ENCODE measurements around the gene EYS. TPM values are rescaled to one million over a fixed set of nuclear protein-coding genes. Genes with fewer than 3 reads are reported as not detected.

Gene EYS
- total RNA-seq, 1 experiment from 2014 or later = not detected

DNA sequence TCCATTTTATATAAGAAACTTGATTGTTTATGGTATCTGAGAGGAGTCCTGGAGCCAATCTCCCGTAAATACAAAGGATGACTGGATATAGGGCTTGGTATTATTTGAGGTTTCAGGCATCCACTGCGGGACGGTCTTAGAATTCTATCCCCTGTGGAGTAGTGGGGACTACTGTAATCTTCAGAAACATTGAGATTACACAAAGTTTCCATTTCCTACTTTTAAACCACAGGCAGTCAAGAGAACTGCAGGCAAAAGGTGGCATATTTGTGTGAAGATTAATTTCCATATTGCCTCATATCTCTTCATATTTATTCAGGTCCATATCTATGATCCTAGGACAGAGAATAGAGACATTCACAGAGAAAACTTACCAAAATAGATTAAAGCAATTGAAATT lies 1485.2 kb downstream of the EYS start:
- TF ChIP-seq, protein P1, sequence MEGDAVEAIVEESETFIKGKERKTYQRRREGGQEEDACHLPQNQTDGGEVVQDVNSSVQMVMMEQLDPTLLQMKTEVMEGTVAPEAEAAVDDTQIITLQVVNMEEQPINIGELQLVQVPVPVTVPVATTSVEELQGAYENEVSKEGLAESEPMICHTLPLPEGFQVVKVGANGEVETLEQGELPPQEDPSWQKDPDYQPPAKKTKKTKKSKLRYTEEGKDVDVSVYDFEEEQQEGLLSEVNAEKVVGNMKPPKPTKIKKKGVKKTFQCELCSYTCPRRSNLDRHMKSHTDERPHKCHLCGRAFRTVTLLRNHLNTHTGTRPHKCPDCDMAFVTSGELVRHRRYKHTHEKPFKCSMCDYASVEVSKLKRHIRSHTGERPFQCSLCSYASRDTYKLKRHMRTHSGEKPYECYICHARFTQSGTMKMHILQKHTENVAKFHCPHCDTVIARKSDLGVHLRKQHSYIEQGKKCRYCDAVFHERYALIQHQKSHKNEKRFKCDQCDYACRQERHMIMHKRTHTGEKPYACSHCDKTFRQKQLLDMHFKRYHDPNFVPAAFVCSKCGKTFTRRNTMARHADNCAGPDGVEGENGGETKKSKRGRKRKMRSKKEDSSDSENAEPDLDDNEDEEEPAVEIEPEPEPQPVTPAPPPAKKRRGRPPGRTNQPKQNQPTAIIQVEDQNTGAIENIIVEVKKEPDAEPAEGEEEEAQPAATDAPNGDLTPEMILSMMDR (IDR thresholded peaks at IDR 0.05; ENCODE audit: insufficient read depth in 1 of 2, low read depth in 1 of 2, low read length in 1 of 2, severe bottlenecking in 1 of 2, unreplicated experiment in 1 of 2) = no peak
- Mint-ChIP-seq H3K27me3 (ENCODE audit: insufficient read depth, unreplicated experiment) (no peaks in the 10 kb centered on the region), H3K36me3 (ENCODE audit: insufficient read depth, unreplicated experiment) (no peaks in the 10 kb centered on the region), H3K4me1 (ENCODE audit: low read depth, unreplicated experiment) (peaks cover 15% of the 10 kb centered on the region), H3K27ac (ENCODE audit: unreplicated experiment) (no peak overlapping the region), H3K4me3 (ENCODE audit: unreplicated experiment) (no peak overlapping the region), H3K9me3 (ENCODE audit: unreplicated experiment) (no peaks in the 10 kb centered on the region)
- H3K4me1 ChIP-seq = peaks cover 5% of the 10 kb centered on the region; the same call in 1 of the 2 replicates
- no TSS peak for BruUV-seq (replicated peaks)
- no peaks in the 10 kb centered on the region for H3K27me3 ChIP-seq (replicated peaks; ENCODE audit: control insufficient read depth, insufficient read depth, low read length)
- intact Hi-C loops (cut with micrococcal nuclease; ENCODE audit: unreplicated experiment) = no loop called here
- no peak for DNase-seq
- no peak overlapping the region for H3K4me3 ChIP-seq (ENCODE audit: low read depth, low read length)
- H3K9me3 ChIP-seq = no peaks in the 10 kb centered on the region
- CTCF ChIA-PET = no interaction called here
- POLR2A ChIA-PET = no interaction called here
- no peaks in the 10 kb centered on the region for H3K36me3 ChIP-seq (ENCODE audit: control insufficient read depth, insufficient read depth, low read length)

DNA sequence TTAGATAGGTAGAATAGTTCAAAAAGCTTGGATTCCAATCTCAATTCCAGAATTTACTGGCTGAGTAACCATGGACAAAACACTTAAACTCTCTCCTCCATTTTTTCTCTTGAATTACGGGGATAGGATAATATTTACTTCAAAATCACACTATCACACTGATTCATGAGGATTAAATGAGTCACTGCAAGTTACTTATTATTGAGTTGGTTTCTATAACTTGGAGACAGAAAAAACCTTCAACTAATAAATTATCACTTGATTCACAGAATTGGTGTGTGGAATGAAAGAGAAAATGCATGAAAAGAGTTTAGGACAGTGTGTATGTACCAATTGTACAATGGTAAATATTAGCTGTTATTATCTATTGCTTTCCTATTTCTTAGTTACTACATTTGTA lies 1486.2 kb downstream of the EYS start:
- CTCF ChIA-PET = no interaction called here
- TF ChIP-seq, protein P1 (IDR thresholded peaks at IDR 0.05; ENCODE audit: insufficient read depth in 1 of 2, low read depth in 1 of 2, low read length in 1 of 2, severe bottlenecking in 1 of 2, unreplicated experiment in 1 of 2) = no peak
- H3K9me3 ChIP-seq = no peaks in the 10 kb centered on the region
- Mint-ChIP-seq H3K36me3 (ENCODE audit: insufficient read depth, unreplicated experiment) (no peaks in the 10 kb centered on the region), H3K27ac (ENCODE audit: unreplicated experiment) (no peak overlapping the region), H3K4me3 (ENCODE audit: unreplicated experiment) (no peak overlapping the region), H3K4me1 (ENCODE audit: low read depth, unreplicated experiment) (peaks cover 15% of the 10 kb centered on the region), H3K27me3 (ENCODE audit: insufficient read depth, unreplicated experiment) (no peaks in the 10 kb centered on the region), H3K9me3 (ENCODE audit: unreplicated experiment) (no peaks in the 10 kb centered on the region)
- BruUV-seq (replicated peaks) = no TSS peak
- H3K4me1 ChIP-seq = peaks cover 5% of the 10 kb centered on the region; the same call in 1 of the 2 replicates
- no peak for DNase-seq
- H3K4me3 ChIP-seq (ENCODE audit: low read depth, low read length) = no peak overlapping the region
- no peaks in the 10 kb centered on the region for H3K36me3 ChIP-seq (ENCODE audit: control insufficient read depth, insufficient read depth, low read length)
- no peaks in the 10 kb centered on the region for H3K27me3 ChIP-seq (replicated peaks; ENCODE audit: control insufficient read depth, insufficient read depth, low read length)
- intact Hi-C loops (cut with micrococcal nuclease; ENCODE audit: unreplicated experiment) = no loop called here
- POLR2A ChIA-PET = no interaction called here

DNA sequence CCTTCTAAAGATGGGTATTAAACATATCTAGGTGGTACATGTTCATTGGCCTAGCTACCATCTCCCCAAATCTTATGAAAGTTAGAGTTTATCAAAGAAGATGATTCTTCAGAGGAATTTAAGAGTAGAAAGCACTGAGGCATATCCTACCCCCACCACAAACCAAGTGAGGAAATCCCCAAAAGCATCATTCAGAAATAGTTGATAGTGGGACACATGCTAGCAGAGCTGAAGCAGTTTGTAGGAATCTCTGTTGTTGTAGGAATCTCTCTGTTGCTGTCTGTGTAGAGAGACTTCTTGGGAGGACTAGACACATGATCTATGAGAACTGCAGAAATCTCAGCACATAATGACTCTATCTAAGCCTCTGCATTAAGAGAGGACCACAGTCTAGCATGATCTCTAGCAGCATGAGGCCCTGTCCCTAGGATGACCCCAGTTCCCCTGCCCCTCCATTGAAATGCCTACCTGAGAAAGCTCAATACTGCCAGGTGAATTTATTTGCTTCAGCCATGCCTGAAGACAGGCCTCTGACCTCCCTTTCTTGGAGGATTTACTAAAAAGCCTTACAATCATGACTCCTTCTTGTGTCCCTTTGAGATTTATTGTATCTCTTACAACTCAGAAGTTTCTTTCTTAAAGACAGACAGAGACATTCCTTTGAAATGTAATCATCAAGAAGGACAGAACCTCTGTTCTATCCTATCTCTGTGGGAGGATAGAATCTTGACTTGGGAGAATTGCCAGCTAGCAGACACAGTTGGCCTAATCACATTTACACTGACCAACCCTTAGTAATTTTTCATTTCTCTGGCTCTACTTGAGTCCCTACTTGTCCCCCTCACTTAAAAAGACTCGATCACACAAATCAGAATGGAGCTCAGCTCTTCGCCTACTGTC lies 1489.1 kb downstream of the EYS start:
- H3K9me3 ChIP-seq = no peaks in the 10 kb centered on the region
- H3K4me3 Mint-ChIP-seq (ENCODE audit: unreplicated experiment) = no peak overlapping the region
- POLR2A ChIA-PET = interaction anchor here (0.6 kb wide), 1 partner anchor 75 kb away, joined by 6 read pairs; no protein-coding TSS in a partner anchor
- H3K9me3 Mint-ChIP-seq (ENCODE audit: unreplicated experiment) = no peaks in the 10 kb centered on the region
- peak overlapping the region; percentile 45 for H3K27ac Mint-ChIP-seq (ENCODE audit: unreplicated experiment)
- CTCF ChIA-PET = no interaction called here
- H3K36me3 ChIP-seq (ENCODE audit: control insufficient read depth, insufficient read depth, low read length) = no peaks in the 10 kb centered on the region
- BruUV-seq (replicated peaks) = no TSS peak
- intact Hi-C loops (cut with micrococcal nuclease; ENCODE audit: unreplicated experiment) = no loop called here
- no peaks in the 10 kb centered on the region for H3K27me3 ChIP-seq (replicated peaks; ENCODE audit: control insufficient read depth, insufficient read depth, low read length)
- TF ChIP-seq, protein P1 (IDR thresholded peaks at IDR 0.05; ENCODE audit: insufficient read depth in 1 of 2, low read depth in 1 of 2, low read length in 1 of 2, severe bottlenecking in 1 of 2, unreplicated experiment in 1 of 2) = no peak
- no peak for DNase-seq
- no peaks in the 10 kb centered on the region for H3K27me3 Mint-ChIP-seq (ENCODE audit: insufficient read depth, unreplicated experiment)
- H3K4me1 Mint-ChIP-seq (ENCODE audit: low read depth, unreplicated experiment) = peaks cover 15% of the 10 kb centered on the region
- no peak overlapping the region for H3K4me3 ChIP-seq (ENCODE audit: low read depth, low read length)
- peaks cover 5% of the 10 kb centered on the region; the same call in 1 of the 2 replicates for H3K4me1 ChIP-seq
- no peaks in the 10 kb centered on the region for H3K36me3 Mint-ChIP-seq (ENCODE audit: insufficient read depth, unreplicated experiment)

Data from Caco-2 (cell line).